ENCODE data around the gene CERS6.

Gene CERS6

DNA sequence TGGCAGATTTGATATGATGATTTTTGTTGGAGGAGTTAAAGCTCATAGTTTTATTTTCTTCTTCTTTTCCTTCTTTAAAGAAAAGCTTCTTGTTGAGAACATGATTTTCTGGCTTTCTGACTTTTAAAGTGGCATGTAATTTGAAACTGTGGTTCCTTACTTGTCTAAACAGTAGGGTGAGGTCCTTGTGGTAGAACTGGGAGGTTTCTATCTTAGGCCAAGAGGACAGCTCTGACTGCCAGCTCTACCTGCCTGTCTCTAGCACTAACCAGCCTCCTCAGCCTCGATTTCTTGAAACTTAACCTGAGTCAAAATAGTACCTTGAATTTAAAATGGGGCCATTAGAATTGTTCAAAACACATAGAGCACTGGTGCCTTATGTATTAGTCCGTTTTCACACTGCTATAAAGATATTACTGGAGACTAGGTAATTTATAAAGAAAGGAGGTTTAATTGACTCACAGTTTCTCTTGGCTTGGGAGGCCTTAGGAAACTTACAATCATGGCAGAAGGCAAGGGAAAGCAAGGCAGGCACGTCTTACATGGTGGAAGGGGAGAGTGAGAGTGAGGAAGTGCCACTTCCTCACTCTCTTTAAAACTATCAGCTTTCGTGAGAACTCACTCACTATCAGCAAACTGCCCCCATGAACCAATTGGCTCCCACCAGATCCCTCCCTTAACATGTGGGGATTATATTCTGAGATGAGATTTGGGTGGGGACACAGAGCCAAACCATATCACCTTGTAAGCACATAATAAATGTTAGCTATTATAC is 119.0 kb downstream of the CERS6 start:
- no peak overlapping the region for H3K27ac ChIP-seq
- no peak overlapping the region for H3K9ac ChIP-seq (ENCODE audit: insufficient read length)
- H3K9me3 ChIP-seq (ENCODE audit: low read depth, low read length): no peaks in the 10 kb centered on the region
- no peak for TF ChIP-seq POLR2AphosphoS5 (IDR thresholded peaks at IDR 0.05; ENCODE audit: borderline replicate concordance, low read depth, low read length)
- TF ChIP-seq FOXP2 (optimal IDR thresholded peaks at IDR 0.05; ENCODE audit: control extremely low read depth, extremely low read length, insufficient read depth): no peak
- no peak for TF ChIP-seq EZH2 (IDR thresholded peaks at IDR 0.05)
- no peak overlapping the region for H3K4me3 ChIP-seq
- no peaks in the 10 kb centered on the region for H3K36me3 ChIP-seq (ENCODE audit: insufficient read depth, low read length)
- DNase-seq (ENCODE audit: low read depth, low spot score): no peak

- no peak overlapping the region for H3K9ac ChIP-seq (ENCODE audit: insufficient read length)
- no peak for TF ChIP-seq EZH2 (IDR thresholded peaks at IDR 0.05)
- TF ChIP-seq POLR2AphosphoS5 (IDR thresholded peaks at IDR 0.05; ENCODE audit: borderline replicate concordance, low read depth, low read length): no peak
- no peak for TF ChIP-seq FOXP2 (optimal IDR thresholded peaks at IDR 0.05; ENCODE audit: control extremely low read depth, extremely low read length, insufficient read depth)
- no peak overlapping the region for H3K4me3 ChIP-seq
- no peaks in the 10 kb centered on the region for H3K9me3 ChIP-seq (ENCODE audit: low read depth, low read length)
- no peaks in the 10 kb centered on the region for H3K36me3 ChIP-seq (ENCODE audit: insufficient read depth, low read length)
- H3K27ac ChIP-seq: no peak overlapping the region
- DNase-seq (ENCODE audit: low read depth, low spot score): no peak
Measured at GRCh38 chr2:168577885-168578284, 121.8 kb downstream of the CERS6 start.

DNA sequence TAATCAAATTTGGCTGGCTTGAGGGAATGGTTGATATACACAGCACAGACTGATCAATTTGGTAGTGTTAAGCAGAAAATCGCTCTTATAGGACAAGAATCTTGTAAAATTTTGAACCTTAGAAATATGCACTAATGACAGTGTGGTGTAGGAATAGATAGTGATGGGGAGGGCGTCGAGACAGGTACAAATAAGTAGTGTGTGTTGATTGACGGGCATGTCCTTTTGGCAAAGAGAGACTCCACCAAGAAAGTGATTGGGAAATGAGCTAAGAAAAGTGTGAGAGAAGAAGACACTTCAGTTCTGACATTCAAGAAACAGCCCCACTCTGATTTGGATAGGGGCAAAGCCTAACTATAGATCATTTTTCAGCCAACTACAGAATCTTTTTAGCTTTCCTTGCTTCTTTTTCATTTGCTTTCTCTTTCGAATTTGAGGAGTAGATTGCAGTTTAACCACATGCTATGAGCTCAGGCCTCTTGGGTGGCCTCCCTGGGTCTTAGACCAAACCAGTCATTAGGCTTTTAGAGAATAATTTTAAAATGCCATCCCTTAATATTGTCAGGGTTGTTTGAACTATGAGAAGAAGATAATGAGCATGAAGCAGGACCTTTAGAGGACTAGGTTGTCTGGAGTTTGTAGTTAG is 127.1 kb downstream of the CERS6 start:
- no peak overlapping the region for H3K27ac ChIP-seq
- H3K36me3 ChIP-seq (ENCODE audit: insufficient read depth, low read length): no peaks in the 10 kb centered on the region
- H3K9me3 ChIP-seq (ENCODE audit: low read depth, low read length): no peaks in the 10 kb centered on the region
- DNase-seq (ENCODE audit: low read depth, low spot score): no peak
- no peak for TF ChIP-seq EZH2 (IDR thresholded peaks at IDR 0.05)
- no peak for TF ChIP-seq POLR2AphosphoS5 (IDR thresholded peaks at IDR 0.05; ENCODE audit: borderline replicate concordance, low read depth, low read length)
- TF ChIP-seq FOXP2 (optimal IDR thresholded peaks at IDR 0.05; ENCODE audit: control extremely low read depth, extremely low read length, insufficient read depth): no peak
- H3K4me3 ChIP-seq: no peak overlapping the region
- H3K9ac ChIP-seq (ENCODE audit: insufficient read length): no peak overlapping the region

DNA sequence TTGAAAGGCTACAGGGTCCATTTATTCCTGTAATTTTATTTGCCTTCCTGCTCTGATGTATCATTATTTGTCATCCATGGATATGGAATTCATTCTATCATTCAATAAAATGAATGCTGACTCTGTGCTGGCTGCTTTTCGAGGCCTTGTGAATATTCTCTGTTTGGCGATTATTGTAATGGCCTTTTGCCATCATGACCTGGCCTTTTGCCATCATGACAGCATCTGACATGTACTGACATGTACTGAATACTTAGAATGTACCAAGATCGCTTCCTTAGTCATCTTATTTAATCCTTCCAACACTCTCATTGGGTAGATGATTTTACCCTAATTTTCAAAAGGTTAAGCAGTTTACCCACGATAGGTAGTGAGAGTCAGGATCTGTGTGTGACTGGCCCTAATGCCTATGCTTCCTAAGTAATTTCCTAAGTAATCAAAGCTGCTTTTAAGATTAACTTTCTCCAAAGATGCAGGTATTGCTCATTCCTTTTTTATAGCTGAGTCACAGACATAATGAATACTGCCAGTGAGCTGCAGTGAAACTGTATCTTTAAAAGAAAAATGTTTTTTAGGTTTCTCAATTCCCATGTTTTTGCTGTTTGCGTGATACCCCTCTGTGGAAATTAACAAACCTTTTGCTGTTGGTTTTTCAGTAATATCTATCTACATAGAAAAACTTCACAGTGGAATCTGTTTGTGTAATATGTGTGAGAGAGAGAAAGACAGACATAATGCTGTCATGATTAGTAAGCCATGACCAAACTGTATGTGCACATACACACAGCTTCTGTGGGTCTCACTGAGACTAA is 127.8 kb downstream of the CERS6 start:
- Histone ChIP-seq H3K36me3 (ENCODE audit: insufficient read depth, low read length) (no peaks in the 10 kb centered on the region), H3K9ac (ENCODE audit: insufficient read length) (no peak overlapping the region), H3K4me3 (no peak overlapping the region), H3K9me3 (ENCODE audit: low read depth, low read length) (no peaks in the 10 kb centered on the region), H3K27ac (no peak overlapping the region)
- TF ChIP-seq POLR2AphosphoS5 (IDR thresholded peaks at IDR 0.05; ENCODE audit: borderline replicate concordance, low read depth, low read length): no peak
- no peak for TF ChIP-seq FOXP2 (optimal IDR thresholded peaks at IDR 0.05; ENCODE audit: control extremely low read depth, extremely low read length, insufficient read depth)
- no peak for TF ChIP-seq EZH2 (IDR thresholded peaks at IDR 0.05)
- DNase-seq (ENCODE audit: low read depth, low spot score): no peak

GRCh38 chr2:168584911-168585310 is 128.8 kb downstream of the CERS6 start:
- Histone ChIP-seq H3K27ac (no peak overlapping the region), H3K9me3 (ENCODE audit: low read depth, low read length) (no peaks in the 10 kb centered on the region), H3K9ac (ENCODE audit: insufficient read length) (no peak overlapping the region), H3K36me3 (ENCODE audit: insufficient read depth, low read length) (no peaks in the 10 kb centered on the region), H3K4me3 (no peak overlapping the region)
- DNase-seq (ENCODE audit: low read depth, low spot score): no peak
- TF ChIP-seq FOXP2 (optimal IDR thresholded peaks at IDR 0.05; ENCODE audit: control extremely low read depth, extremely low read length, insufficient read depth) (no peak), POLR2AphosphoS5 (IDR thresholded peaks at IDR 0.05; ENCODE audit: borderline replicate concordance, low read depth, low read length) (no peak), EZH2 (IDR thresholded peaks at IDR 0.05) (no peak)

DNA sequence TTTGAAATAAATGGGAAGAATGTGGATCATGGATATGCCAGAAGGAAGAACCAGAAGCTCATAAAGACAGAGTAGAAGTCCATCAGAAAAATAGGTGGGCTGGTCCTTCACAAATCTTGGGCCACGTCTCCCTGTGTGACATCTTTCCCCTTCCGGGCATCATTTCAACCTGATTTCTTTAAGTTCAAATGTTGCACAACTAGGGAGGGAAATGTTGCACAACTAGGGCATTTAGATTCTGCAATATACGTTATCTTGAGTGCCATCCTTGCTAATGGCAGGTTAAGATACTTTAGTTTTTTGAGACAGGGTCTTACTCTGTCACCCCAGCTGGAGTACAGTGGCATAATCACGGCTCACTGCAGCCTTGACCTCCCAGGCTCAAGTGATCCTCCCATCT is 129.6 kb downstream of the CERS6 start:
- DNase-seq (ENCODE audit: low read depth, low spot score): no peak
- no peaks in the 10 kb centered on the region for H3K36me3 ChIP-seq (ENCODE audit: insufficient read depth, low read length)
- H3K4me3 ChIP-seq: no peak overlapping the region
- no peak for TF ChIP-seq FOXP2 (optimal IDR thresholded peaks at IDR 0.05; ENCODE audit: control extremely low read depth, extremely low read length, insufficient read depth)
- no peak for TF ChIP-seq EZH2 (IDR thresholded peaks at IDR 0.05)
- TF ChIP-seq POLR2AphosphoS5 (IDR thresholded peaks at IDR 0.05; ENCODE audit: borderline replicate concordance, low read depth, low read length): no peak
- no peak overlapping the region for H3K27ac ChIP-seq
- no peak overlapping the region for H3K9ac ChIP-seq (ENCODE audit: insufficient read length)
- no peaks in the 10 kb centered on the region for H3K9me3 ChIP-seq (ENCODE audit: low read depth, low read length)

GRCh38 chr2:168587307-168587706 is 131.2 kb downstream of the CERS6 start:
- Histone ChIP-seq H3K27ac (no peak overlapping the region), H3K9me3 (ENCODE audit: low read depth, low read length) (no peaks in the 10 kb centered on the region), H3K9ac (ENCODE audit: insufficient read length) (no peak overlapping the region), H3K36me3 (ENCODE audit: insufficient read depth, low read length) (no peaks in the 10 kb centered on the region), H3K4me3 (no peak overlapping the region)
- TF ChIP-seq POLR2AphosphoS5 (IDR thresholded peaks at IDR 0.05; ENCODE audit: borderline replicate concordance, low read depth, low read length) (no peak), EZH2 (IDR thresholded peaks at IDR 0.05) (no peak), FOXP2 (optimal IDR thresholded peaks at IDR 0.05; ENCODE audit: control extremely low read depth, extremely low read length, insufficient read depth) (no peak)
- DNase-seq (ENCODE audit: low read depth, low spot score): no peak

All from SK-N-MC (cell line).